Mucosa of rectum (tissue), 2 donors: Measurements from ENCODE around the gene RASGRP2.
"Not testable (repeated sequence)": the region's sequence is repeated elsewhere in the genome, so short reads cannot be mapped to it uniquely, and the experiment has no call there.

Experiments
- H3K27ac ChIP-seq, 2 donors: one replicate each; pipeline ENCODE4 v1.7.0; 2013; ENCODE audit warnings: inconsistent platforms in 2 of 2, low read depth in 2 of 2, low read length in 2 of 2
- H3K27me3 ChIP-seq, 2 donors: one replicate each; pipeline ENCODE4 v1.7.0; 2013; ENCODE audit warnings: low read length in 2 of 2; ENCODE audit not compliant: control insufficient read depth in 2 of 2, insufficient read depth in 2 of 2
- H3K36me3 ChIP-seq, 2 donors: one replicate each; pipeline ENCODE4 v1.7.0; 2013; ENCODE audit warnings: low read length in 2 of 2; ENCODE audit not compliant: control insufficient read depth in 2 of 2, insufficient read depth in 2 of 2
- H3K4me1 ChIP-seq, 2 donors: one replicate each; pipeline ENCODE4 v1.7.0; 2013; ENCODE audit warnings: low read length in 2 of 2, mild to moderate bottlenecking in 1 of 2; ENCODE audit not compliant: control insufficient read depth in 2 of 2, insufficient read depth in 2 of 2
- H3K4me3 ChIP-seq, 2 donors: one replicate each; pipeline ENCODE4 v1.7.0; 2013; ENCODE audit warnings: low read length in 2 of 2
- H3K9ac ChIP-seq, 2 donors: one replicate each; pipeline ENCODE4 v1.7.0; 2013; ENCODE audit warnings: low read length in 2 of 2, low read depth in 1 of 2, mild to moderate bottlenecking in 1 of 2
- H3K9me3 ChIP-seq, 2 donors: one replicate each; pipeline ENCODE4 v1.7.0; 2013; ENCODE audit warnings: low read length in 2 of 2; ENCODE audit not compliant: control insufficient read depth in 2 of 2
- donor health status: healthy.
- donor health status: Normal muscosa, but diverticular disease.

The RASGRP2 gene

GRCh38 chr11:64711956-64712362 lies 32.0 kb downstream of the RASGRP2 start:
- H3K4me3 ChIP-seq: no peak overlapping the region
- H3K9me3 ChIP-seq: no peaks in the 10 kb centered on the region
- H3K27me3 ChIP-seq: peaks cover 50 to 59% of the 10 kb centered on the region in 2 donors
- no peaks in the 10 kb centered on the region for H3K4me1 ChIP-seq
- no peaks in the 10 kb centered on the region for H3K36me3 ChIP-seq
- no peak overlapping the region for H3K9ac ChIP-seq
- no peak overlapping the region for H3K27ac ChIP-seq

- no peaks in the 10 kb centered on the region for H3K36me3 ChIP-seq
- no peak overlapping the region for H3K27ac ChIP-seq
- H3K9me3 ChIP-seq: no peaks in the 10 kb centered on the region
- H3K9ac ChIP-seq: no peak overlapping the region
- no peak overlapping the region for H3K4me3 ChIP-seq
- H3K4me1 ChIP-seq: no peaks in the 10 kb centered on the region
- peaks cover 48 to 58% of the 10 kb centered on the region in 2 donors for H3K27me3 ChIP-seq
Observed at GRCh38 chr11:64711138-64711955, 32.6 kb downstream of the RASGRP2 start.

GRCh38 chr11:64710418-64711137 lies 33.4 kb downstream of the RASGRP2 start:
- H3K27me3 ChIP-seq: peaks cover 42 to 56% of the 10 kb centered on the region in 2 donors
- H3K36me3 ChIP-seq: no peaks in the 10 kb centered on the region
- no peak overlapping the region for H3K9ac ChIP-seq
- H3K4me1 ChIP-seq: no peaks in the 10 kb centered on the region
- H3K4me3 ChIP-seq: no peak overlapping the region
- H3K27ac ChIP-seq: no peak overlapping the region
- H3K9me3 ChIP-seq: no peaks in the 10 kb centered on the region

- peaks cover 24 to 29% of the 10 kb centered on the region in 2 donors for H3K27me3 ChIP-seq
- H3K4me1 ChIP-seq: no peaks in the 10 kb centered on the region
- no peaks in the 10 kb centered on the region for H3K36me3 ChIP-seq
- no peak overlapping the region for H3K27ac ChIP-seq
- no peaks in the 10 kb centered on the region for H3K9me3 ChIP-seq
- no peak overlapping the region for H3K4me3 ChIP-seq
- H3K9ac ChIP-seq: no peak overlapping the region
Observed at GRCh38 chr11:64705501-64705900, 38.4 kb downstream of the RASGRP2 start.

GRCh38 chr11:64703048-64703447 lies 40.9 kb downstream of the RASGRP2 start:
- H3K27me3 ChIP-seq: peaks cover 15 to 24% of the 10 kb centered on the region in 2 donors
- H3K4me3 ChIP-seq: no peak overlapping the region
- H3K36me3 ChIP-seq: no peaks in the 10 kb centered on the region
- H3K9ac ChIP-seq: no peak overlapping the region
- H3K27ac ChIP-seq: no peak overlapping the region
- H3K4me1 ChIP-seq: no peaks in the 10 kb centered on the region
- no peaks in the 10 kb centered on the region for H3K9me3 ChIP-seq

GRCh38 chr11:64701956-64702355 lies 42.0 kb downstream of the RASGRP2 start:
- H3K9me3 ChIP-seq, H3K9ac ChIP-seq, H3K27ac ChIP-seq, H3K4me3 ChIP-seq, H3K36me3 ChIP-seq, H3K4me1 ChIP-seq: not testable (repeated sequence)
- peaks cover 15 to 24% of the 10 kb centered on the region in 2 donors for H3K27me3 ChIP-seq

- Histone ChIP-seq H3K27ac (no peak overlapping the region), H3K4me1 (no peaks in the 10 kb centered on the region), H3K27me3 (peaks cover 9 to 14% of the 10 kb centered on the region in 2 donors), H3K36me3 (no peaks in the 10 kb centered on the region), H3K9me3 (no peaks in the 10 kb centered on the region), H3K4me3 (no peak overlapping the region), H3K9ac (no peak overlapping the region)
Observed at GRCh38 chr11:64698427-64698826, 45.5 kb downstream of the RASGRP2 start.

GRCh38 chr11:64697663-64698375 lies 46.1 kb downstream of the RASGRP2 start:
- Histone ChIP-seq H3K4me1 (no peaks in the 10 kb centered on the region), H3K9ac (no peak overlapping the region), H3K27ac (no peak overlapping the region), H3K4me3 (no peak overlapping the region), H3K27me3 (peaks cover 7 to 11% of the 10 kb centered on the region in 2 donors), H3K36me3 (no peaks in the 10 kb centered on the region), H3K9me3 (no peaks in the 10 kb centered on the region)

- H3K4me3 ChIP-seq: no peak overlapping the region
- no peaks in the 10 kb centered on the region for H3K36me3 ChIP-seq
- no peak overlapping the region for H3K9ac ChIP-seq
- H3K9me3 ChIP-seq: no peaks in the 10 kb centered on the region
- peaks cover 11 to 16% of the 10 kb centered on the region in 2 donors for H3K27me3 ChIP-seq
- H3K27ac ChIP-seq: no peak overlapping the region
- no peaks in the 10 kb centered on the region for H3K4me1 ChIP-seq
Observed at GRCh38 chr11:64696045-64696444, 47.9 kb downstream of the RASGRP2 start.

GRCh38 chr11:64695548-64695947 lies 48.4 kb downstream of the RASGRP2 start:
- H3K27me3 ChIP-seq: peaks cover 11 to 16% of the 10 kb centered on the region in 2 donors
- no peaks in the 10 kb centered on the region for H3K9me3 ChIP-seq
- no peak overlapping the region for H3K9ac ChIP-seq
- H3K4me3 ChIP-seq: no peak overlapping the region
- no peak overlapping the region for H3K27ac ChIP-seq
- no peaks in the 10 kb centered on the region for H3K4me1 ChIP-seq
- H3K36me3 ChIP-seq: no peaks in the 10 kb centered on the region
